ENCODE data around the gene ZNF586.
"Not testable (repeated sequence)": the region's sequence is repeated elsewhere in the genome, so short reads cannot be mapped to it uniquely, and the experiment has no call there.

Gene ZNF586

DNA sequence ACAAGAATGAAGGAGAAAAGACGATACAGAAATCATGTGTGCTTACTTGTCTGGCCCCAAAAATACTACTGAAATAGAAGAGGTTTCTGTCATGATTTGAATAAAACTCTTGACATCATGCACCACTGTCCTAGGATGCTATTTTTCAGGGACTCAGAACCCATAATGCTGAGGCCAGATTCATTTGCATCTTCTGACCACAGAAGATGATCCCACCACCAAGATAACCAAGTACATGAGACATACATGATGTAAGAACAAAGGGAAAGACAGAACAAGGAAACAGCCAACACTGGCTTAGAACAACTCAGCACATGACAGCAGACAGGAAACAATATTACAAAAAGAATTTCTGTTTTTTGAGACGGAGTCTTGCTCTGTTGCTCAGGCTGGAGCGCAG, 42.8 kb downstream of the ZNF586 start:
- no peak for TF ChIP-seq ZNF274 (IDR thresholded peaks at IDR 0.05; ENCODE audit: low read depth, low read length)

GRCh38 chr19:57812975-57813820, 43.7 kb downstream of the ZNF586 start:
- peak overlapping the region; percentile 80; the same call in 1 of the 2 replicates for H3K4me3 ChIP-seq (ENCODE audit: low read length)

More for the DNA sequence above, 42.8 kb downstream of the ZNF586 start:
- H3K4me3 ChIP-seq (ENCODE audit: low read length) = no peak overlapping the region; the same call in 1 of the 2 replicates

GRCh38 chr19:57813919-57814504, 44.5 kb downstream of the ZNF586 start:
- H3K4me3 ChIP-seq (ENCODE audit: low read length) = peak overlapping the region; percentile 80
- TF ChIP-seq ZNF274 (IDR thresholded peaks at IDR 0.05; ENCODE audit: low read depth, low read length) = no peak

- no peak for TF ChIP-seq ZNF274 (IDR thresholded peaks at IDR 0.05; ENCODE audit: low read depth, low read length)
- H3K4me3 ChIP-seq (ENCODE audit: low read length) = peak within 1 kb of the TSS; percentile 80
Measured at GRCh38 chr19:57814505-57815246, 45.2 kb downstream of the ZNF586 start, which contains the start of gene ZNF552. Gene ZNF552 (minus strand): TSS chr19:57814913. CDS start chr19:57814743, 170 bp downstream.

DNA sequence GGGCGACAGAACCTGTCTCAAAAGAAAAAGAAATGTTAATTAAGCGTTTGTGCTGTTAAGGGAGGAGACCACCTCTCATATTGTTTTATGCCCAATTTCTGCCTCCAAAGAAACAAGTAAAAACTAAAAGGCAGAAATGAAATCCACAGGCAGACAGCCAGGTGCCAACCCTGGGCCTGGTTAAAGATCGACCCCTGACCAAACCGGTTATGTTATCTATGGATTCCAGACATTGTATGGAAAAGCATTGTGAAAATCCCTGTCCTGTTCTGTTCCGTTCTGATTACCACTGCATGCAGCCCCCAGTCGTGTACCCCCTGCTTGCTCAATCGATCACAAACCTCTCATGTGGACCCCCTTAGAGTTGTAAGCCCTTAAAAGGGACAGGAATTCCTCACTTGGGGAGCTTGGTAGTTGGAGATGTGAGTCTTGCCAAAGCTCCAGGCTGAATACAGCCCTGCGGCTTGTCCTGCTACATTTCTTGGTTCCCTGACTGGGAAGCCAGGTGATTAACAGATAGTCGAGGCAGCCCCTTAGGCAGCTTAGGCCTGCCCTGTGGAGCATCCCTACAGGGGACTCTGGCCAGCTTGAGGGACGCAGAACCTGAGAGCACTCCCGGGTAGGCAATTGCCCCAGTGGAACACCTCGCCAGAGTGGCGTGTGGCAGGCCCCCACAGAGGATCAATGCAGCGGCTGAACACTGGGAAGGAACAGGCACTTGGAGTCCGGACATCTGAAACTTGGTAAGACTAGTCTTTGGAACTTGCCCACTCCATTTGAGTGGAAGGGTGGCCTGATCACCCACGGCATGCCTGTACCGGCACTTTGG, 46.0 kb downstream of the ZNF586 start:
- no peak for TF ChIP-seq ZNF274 (IDR thresholded peaks at IDR 0.05; ENCODE audit: low read depth, low read length)
- H3K4me3 ChIP-seq (ENCODE audit: low read length) = no peak overlapping the region; the same call in 1 of the 2 replicates

DNA sequence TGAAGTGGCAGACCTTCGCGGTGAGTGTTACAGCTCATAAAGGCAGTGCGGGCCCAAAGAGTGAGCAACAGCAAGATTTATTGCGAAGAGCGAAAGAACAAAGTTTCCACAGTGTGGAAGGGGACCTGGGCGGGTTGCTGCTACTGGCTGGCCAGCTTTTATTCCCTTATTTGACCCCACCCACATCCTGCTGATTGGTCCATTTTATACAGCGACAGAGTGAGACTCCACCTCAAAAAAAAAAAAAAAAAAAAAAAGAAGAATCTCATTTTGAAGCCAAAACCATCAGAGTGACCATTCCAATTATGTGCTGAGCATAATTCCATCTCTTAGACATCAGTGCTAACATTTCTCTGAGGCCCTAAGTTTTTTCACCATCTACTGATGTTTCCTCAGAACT, 47.2 kb downstream of the ZNF586 start:
- no peak for TF ChIP-seq ZNF274 (IDR thresholded peaks at IDR 0.05; ENCODE audit: low read depth, low read length)
- H3K4me3 ChIP-seq (ENCODE audit: low read length) = no peak overlapping the region

DNA sequence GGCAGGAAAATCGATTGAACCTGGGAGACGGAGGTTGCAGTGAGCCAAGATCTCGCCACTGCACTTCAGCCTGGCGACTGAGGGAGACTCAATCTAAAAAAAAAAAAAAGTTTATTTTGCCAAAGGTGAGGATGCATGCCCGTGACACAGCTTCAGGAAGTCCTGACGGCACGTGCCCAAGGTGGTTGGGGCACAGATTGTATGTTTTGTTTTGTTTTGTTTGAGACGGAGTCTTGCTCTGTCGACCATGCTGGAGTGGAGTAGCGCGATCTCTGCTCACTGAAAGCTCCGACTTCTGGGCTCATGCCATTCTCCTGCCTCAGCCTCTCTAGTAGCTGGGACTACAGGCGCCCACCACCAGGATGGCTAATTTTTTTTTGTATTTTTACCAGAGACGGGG, 48.5 kb downstream of the ZNF586 start:
- no peak overlapping the region for H3K4me3 ChIP-seq (ENCODE audit: low read length)
- no peak for TF ChIP-seq ZNF274 (IDR thresholded peaks at IDR 0.05; ENCODE audit: low read depth, low read length)

- no peak for TF ChIP-seq ZNF274 (IDR thresholded peaks at IDR 0.05; ENCODE audit: low read depth, low read length)
- no peak overlapping the region for H3K4me3 ChIP-seq (ENCODE audit: low read length)
Measured at GRCh38 chr19:57818378-57818777, 48.9 kb downstream of the ZNF586 start.

- TF ChIP-seq ZNF274 (IDR thresholded peaks at IDR 0.05; ENCODE audit: low read depth, low read length) = no peak
- H3K4me3 ChIP-seq (ENCODE audit: low read length) = peak overlapping the region; percentile 96
Measured at GRCh38 chr19:57819475-57820148, 50.1 kb downstream of the ZNF586 start.

DNA sequence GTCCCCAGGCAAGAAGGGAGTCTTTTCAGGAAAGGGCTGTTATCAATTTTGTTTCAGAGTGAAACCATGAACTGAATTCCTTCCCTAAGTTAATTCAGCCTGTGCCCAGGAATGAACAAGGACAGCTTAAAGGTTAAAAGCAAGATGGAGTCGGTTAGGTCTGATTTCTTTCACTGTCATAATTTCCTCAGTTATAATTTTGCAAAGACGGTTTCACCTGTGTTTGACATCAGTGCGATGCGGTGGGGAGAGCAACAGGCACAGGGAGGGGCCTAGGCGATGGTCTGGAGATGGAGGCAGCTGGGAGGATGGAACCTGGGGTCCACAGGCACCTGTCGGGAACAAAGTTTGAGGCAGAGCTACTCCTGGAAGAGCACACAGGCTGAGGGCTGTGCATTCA, 51.1 kb downstream of the ZNF586 start:
- H3K4me3 ChIP-seq (ENCODE audit: low read length) = peak overlapping the region; percentile 96
- no peak for TF ChIP-seq ZNF274 (IDR thresholded peaks at IDR 0.05; ENCODE audit: low read depth, low read length)

DNA sequence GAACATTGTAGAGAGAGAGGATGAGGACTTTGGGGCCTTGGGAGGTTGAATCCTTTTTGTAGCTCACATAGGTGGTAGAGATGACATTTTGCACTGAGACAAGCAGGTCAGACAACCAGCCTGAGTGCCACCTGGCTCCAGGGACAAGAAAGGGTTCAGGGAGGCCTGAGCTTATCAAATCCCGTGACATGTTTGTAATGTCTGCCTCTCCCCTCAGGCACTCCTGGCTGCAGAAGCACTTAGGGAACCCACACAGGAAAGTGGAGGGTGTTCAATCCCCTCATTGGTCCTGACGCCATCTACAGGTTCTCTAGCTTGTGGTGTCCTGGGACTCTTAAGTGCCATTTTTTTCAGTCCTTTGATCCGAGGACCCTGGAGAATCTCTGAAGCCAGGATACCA, 51.6 kb downstream of the ZNF586 start:
- H3K4me3 ChIP-seq (ENCODE audit: low read length) = peak overlapping the region; percentile 96; the same call in 1 of the 2 replicates

DNA sequence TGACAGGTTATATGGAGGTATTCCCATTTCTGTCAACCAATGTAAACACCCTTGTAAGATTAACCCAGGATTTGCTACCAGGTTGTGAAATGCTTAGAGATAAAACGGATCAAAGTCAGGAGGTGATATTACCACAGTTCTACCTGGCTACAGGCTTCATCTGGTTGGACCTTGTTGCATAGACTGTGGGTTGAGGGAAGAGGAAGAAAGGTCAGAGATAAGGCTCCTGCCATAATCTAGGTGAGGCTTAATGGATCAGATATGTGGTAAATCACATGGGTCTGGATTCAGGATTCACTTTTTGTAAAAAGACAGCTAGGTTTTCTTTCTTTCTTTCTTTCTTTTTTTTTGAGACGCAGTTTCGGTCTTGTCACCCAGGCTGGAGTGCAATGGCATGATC, 52.0 kb downstream of the ZNF586 start:
- H3K4me3 ChIP-seq (ENCODE audit: low read length) = not testable (repeated sequence)

DNA sequence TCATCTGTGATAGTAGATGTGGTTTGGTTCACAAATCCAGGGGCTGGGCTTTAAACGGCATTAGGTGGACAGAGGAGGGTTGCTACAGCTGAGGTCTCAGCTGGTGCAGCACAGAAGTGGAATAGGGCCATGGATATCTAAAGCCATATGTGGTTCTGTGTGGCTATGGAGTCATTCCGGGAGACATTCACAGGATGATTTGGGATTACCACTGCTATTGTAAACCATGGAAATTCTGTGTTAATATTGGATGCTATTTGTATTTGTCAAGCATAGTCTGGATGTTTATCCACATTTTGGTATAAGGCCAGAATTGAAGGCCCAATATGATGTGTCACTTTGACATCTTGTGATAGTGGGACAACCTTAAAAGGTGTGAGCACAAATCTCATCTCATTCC, 53.7 kb downstream of the ZNF586 start:
- H3K4me3 ChIP-seq (ENCODE audit: low read length) = not testable (repeated sequence)

- H3K4me3 ChIP-seq (ENCODE audit: low read length) = not testable (repeated sequence)
Measured at GRCh38 chr19:57823608-57824007, 54.1 kb downstream of the ZNF586 start.
